Astrocyte (in vitro differentiated cells and primary cell): ENCODE results near the gene CES1. TPM values are rescaled to one million over a fixed set of nuclear protein-coding genes. Genes with fewer than 3 reads are reported as not detected.

Experiments used
- DNase-seq: peaks from one replicate; pipeline ENCODE4 v3.0.0-alpha.2; 2010; ENCODE audit warnings: low read depth
- FAIRE-seq: peaks from 2 replicates; lab custom pipeline; 2011; peaks lifted over from hg19 to GRCh38; lab: Jason Lieb, UNC
- H2AFZ ChIP-seq: 2 replicates; pipeline ENCODE4 v1.6.0; 2012; ENCODE audit warnings: low read depth, low read length, inconsistent platforms
- H3K27ac ChIP-seq: 2 replicates; pipeline ENCODE4 v1.5.1; 2011; ENCODE audit warnings: low read depth, low read length, inconsistent platforms
- H3K27me3 ChIP-seq: 2 replicates; pipeline ENCODE4 v1.6.0; 2011; ENCODE audit warnings: low read length, inconsistent platforms; ENCODE audit not compliant: insufficient read depth
- H3K36me3 ChIP-seq: 2 replicates; pipeline ENCODE4 v1.5.1; 2011; ENCODE audit warnings: low read length, inconsistent platforms; ENCODE audit not compliant: insufficient read depth
- H3K4me1 ChIP-seq: 2 replicates; pipeline ENCODE4 v1.5.1; 2011; ENCODE audit warnings: low read length, inconsistent platforms; ENCODE audit not compliant: insufficient read depth
- H3K4me2 ChIP-seq: 2 replicates; pipeline ENCODE4 v1.6.0; 2012; ENCODE audit warnings: low read length, inconsistent platforms
- H3K4me3 ChIP-seq: 2 replicates; pipeline ENCODE4 v1.5.1; 2011; ENCODE audit warnings: low read depth, mild to moderate bottlenecking, low read length, inconsistent platforms; ENCODE audit not compliant: insufficient read depth
- H3K79me2 ChIP-seq: 2 replicates; pipeline ENCODE4 v1.6.0; 2012; ENCODE audit warnings: mild to moderate bottlenecking, low read length, inconsistent platforms; ENCODE audit not compliant: insufficient read depth
- H3K9ac ChIP-seq: 2 replicates; pipeline ENCODE4 v1.6.0; 2012; ENCODE audit warnings: mild to moderate bottlenecking, low read length, inconsistent platforms
- H3K9me3 ChIP-seq: 2 replicates; pipeline ENCODE4 v1.5.1; 2012; ENCODE audit warnings: low read depth, mild to moderate bottlenecking, low read length, inconsistent platforms; ENCODE audit not compliant: insufficient read depth
- H4K20me1 ChIP-seq: 2 replicates; pipeline ENCODE4 v1.6.0; 2012; ENCODE audit warnings: low read length, inconsistent platforms; ENCODE audit not compliant: insufficient read depth
- H3K27ac Mint-ChIP-seq: one replicate; pipeline ENCODE4 v1.8.0; 2021; ENCODE audit warnings: mild to moderate bottlenecking, mixed read lengths; ENCODE audit not compliant: unreplicated experiment
- H3K27me3 Mint-ChIP-seq: one replicate; pipeline ENCODE4 v1.8.0; 2021; ENCODE audit warnings: low read depth, mixed read lengths; ENCODE audit not compliant: unreplicated experiment
- H3K36me3 Mint-ChIP-seq: one replicate; pipeline ENCODE4 v1.8.0; 2021; ENCODE audit warnings: low read depth, mixed read lengths; ENCODE audit not compliant: unreplicated experiment
- H3K4me1 Mint-ChIP-seq: one replicate; pipeline ENCODE4 v1.8.0; 2021; ENCODE audit warnings: low read depth, mixed read lengths; ENCODE audit not compliant: unreplicated experiment
- H3K4me3 Mint-ChIP-seq: one replicate; pipeline ENCODE4 v1.8.0; 2021; ENCODE audit warnings: mild to moderate bottlenecking, moderate library complexity, mixed read lengths; ENCODE audit not compliant: unreplicated experiment
- H3K9me3 Mint-ChIP-seq: one replicate; pipeline ENCODE4 v1.8.0; 2021; ENCODE audit warnings: mild to moderate bottlenecking, mixed read lengths; ENCODE audit not compliant: unreplicated experiment
- EZH2 ChIP-seq: IDR thresholded peaks from 2 replicates; pipeline ENCODE4 v1.6.1; 2012; ENCODE audit warnings: mild to moderate bottlenecking, low read length, inconsistent platforms; ENCODE audit not compliant: insufficient read depth
- total RNA-seq: library from RNA; stranded (reverse); gene quantifications from 2 replicates; pipeline ENCODE4 v1.2.1, GENCODE V29; 2021
- TF ChIP-seq, protein P1 (sequence below): IDR thresholded peaks from 2 replicates; pipeline ENCODE4 v1.5.1; 2011; ENCODE audit warnings: low read depth, mild to moderate bottlenecking, inconsistent platforms, low read length, moderate library complexity; ENCODE audit not compliant: insufficient read depth

Gene CES1
- total RNA-seq, 1 donor from 2014 or later = not detected

DNA sequence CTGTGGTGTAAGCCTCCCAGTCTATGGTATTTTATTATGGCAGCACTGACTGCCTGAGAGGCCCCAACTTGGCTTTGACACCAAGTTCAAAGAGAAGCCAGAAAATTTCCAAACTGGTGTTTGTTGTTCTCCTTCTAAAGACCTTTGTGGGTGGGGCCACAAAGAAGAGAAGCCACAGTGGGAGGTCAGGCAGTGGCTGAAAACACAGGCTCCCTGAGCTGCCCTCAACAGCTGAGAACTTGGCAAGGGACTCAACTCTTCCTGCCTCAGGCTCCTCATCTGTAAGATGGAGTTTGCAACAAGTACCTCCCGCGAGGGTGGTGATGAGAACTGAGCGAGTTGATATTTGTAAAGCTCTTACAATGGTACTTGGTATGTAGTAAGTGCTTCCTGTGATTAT lies 24.1 kb upstream of the CES1 start:
- Histone ChIP-seq H3K9ac (no peak overlapping the region), H3K79me2 (no peaks in the 10 kb centered on the region), H3K27me3 (no peaks in the 10 kb centered on the region), H2AFZ (no peak overlapping the region), H3K4me2 (no peak overlapping the region), H3K27ac (no peak overlapping the region), H3K9me3 (no peaks in the 10 kb centered on the region), H3K36me3 (no peaks in the 10 kb centered on the region), H4K20me1 (no peaks in the 10 kb centered on the region), H3K4me3 (no peak overlapping the region), H3K4me1 (no peaks in the 10 kb centered on the region)
- no peak for DNase-seq
- TF ChIP-seq, protein P1, sequence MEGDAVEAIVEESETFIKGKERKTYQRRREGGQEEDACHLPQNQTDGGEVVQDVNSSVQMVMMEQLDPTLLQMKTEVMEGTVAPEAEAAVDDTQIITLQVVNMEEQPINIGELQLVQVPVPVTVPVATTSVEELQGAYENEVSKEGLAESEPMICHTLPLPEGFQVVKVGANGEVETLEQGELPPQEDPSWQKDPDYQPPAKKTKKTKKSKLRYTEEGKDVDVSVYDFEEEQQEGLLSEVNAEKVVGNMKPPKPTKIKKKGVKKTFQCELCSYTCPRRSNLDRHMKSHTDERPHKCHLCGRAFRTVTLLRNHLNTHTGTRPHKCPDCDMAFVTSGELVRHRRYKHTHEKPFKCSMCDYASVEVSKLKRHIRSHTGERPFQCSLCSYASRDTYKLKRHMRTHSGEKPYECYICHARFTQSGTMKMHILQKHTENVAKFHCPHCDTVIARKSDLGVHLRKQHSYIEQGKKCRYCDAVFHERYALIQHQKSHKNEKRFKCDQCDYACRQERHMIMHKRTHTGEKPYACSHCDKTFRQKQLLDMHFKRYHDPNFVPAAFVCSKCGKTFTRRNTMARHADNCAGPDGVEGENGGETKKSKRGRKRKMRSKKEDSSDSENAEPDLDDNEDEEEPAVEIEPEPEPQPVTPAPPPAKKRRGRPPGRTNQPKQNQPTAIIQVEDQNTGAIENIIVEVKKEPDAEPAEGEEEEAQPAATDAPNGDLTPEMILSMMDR = no peak
- no peak for TF ChIP-seq EZH2
- Mint-ChIP-seq H3K27me3 (peaks cover 39% of the 10 kb centered on the region), H3K36me3 (no peaks in the 10 kb centered on the region), H3K27ac (no peak overlapping the region), H3K9me3 (peaks cover 2% of the 10 kb centered on the region), H3K4me3 (no peak overlapping the region), H3K4me1 (peaks cover 3% of the 10 kb centered on the region)
- FAIRE-seq = no peak

DNA sequence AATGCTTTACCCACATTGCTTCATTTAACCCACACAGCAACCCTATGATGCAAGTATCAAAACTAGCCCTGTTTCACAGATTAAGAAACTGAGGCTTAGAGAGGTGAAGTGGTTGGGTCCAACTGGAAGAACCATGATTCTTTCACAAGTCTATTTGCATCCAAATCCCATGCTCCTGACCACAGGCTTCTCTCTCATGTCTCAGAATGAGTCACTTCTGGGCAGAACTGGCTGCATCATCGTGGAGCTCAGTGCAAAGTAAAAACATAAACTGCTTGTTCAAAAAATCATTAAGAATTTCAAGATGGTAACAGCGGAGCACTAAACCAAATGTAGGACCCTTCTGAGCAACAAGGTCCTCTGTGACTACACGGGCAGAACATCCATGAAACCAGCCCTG lies 20.2 kb upstream of the CES1 start:
- no peak for TF ChIP-seq EZH2
- TF ChIP-seq, protein P1 = no peak
- no peaks in the 10 kb centered on the region for H3K27me3 ChIP-seq
- FAIRE-seq = no peak
- no peak overlapping the region for H3K4me3 Mint-ChIP-seq
- no peaks in the 10 kb centered on the region for H3K36me3 Mint-ChIP-seq
- H3K4me3 ChIP-seq = no peak overlapping the region
- no peak overlapping the region for H3K27ac Mint-ChIP-seq
- peaks cover 2% of the 10 kb centered on the region for H3K9me3 Mint-ChIP-seq
- peaks cover 15% of the 10 kb centered on the region for H3K27me3 Mint-ChIP-seq
- H3K9ac ChIP-seq = no peak overlapping the region
- peaks cover 3% of the 10 kb centered on the region for H3K4me1 Mint-ChIP-seq
- H3K27ac ChIP-seq = no peak overlapping the region
- H3K36me3 ChIP-seq = no peaks in the 10 kb centered on the region
- H3K79me2 ChIP-seq = no peaks in the 10 kb centered on the region
- H3K4me2 ChIP-seq = no peak overlapping the region
- H3K9me3 ChIP-seq = no peaks in the 10 kb centered on the region
- no peaks in the 10 kb centered on the region for H3K4me1 ChIP-seq
- no peak overlapping the region for H2AFZ ChIP-seq
- no peaks in the 10 kb centered on the region for H4K20me1 ChIP-seq
- DNase-seq = no peak

DNA sequence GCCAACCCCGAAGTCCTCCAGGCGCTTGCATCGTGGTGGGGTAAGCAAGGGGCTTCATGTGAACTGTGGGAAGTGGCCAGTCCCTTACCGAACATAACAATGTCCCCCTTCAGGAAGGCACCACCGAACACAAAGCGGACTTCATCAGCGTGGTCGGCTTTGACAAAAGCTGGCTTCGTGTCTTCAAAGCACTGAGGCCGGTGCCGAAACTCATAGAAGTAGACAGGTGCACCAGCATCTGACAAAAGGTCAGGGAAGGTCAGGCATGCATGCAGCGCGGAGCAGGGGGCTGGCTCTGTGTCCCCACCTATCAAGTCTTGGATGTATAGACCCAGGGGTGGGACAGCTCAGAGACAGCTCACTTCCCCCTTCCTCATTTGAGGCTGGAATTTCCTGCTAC lies 16.6 kb upstream of the CES1 start:
- no peak overlapping the region for H3K9ac ChIP-seq
- DNase-seq (no peak), FAIRE-seq (no peak)
- Mint-ChIP-seq H3K9me3 (no peaks in the 10 kb centered on the region), H3K27me3 (peaks cover 22% of the 10 kb centered on the region), H3K4me3 (no peak overlapping the region), H3K27ac (no peak overlapping the region), H3K36me3 (no peaks in the 10 kb centered on the region), H3K4me1 (peaks cover 3% of the 10 kb centered on the region)
- H4K20me1 ChIP-seq = no peaks in the 10 kb centered on the region
- no peak overlapping the region for H3K4me2 ChIP-seq
- no peaks in the 10 kb centered on the region for H3K27me3 ChIP-seq
- TF ChIP-seq EZH2 = no peak
- TF ChIP-seq, protein P1 = no peak
- H3K36me3 ChIP-seq = no peaks in the 10 kb centered on the region
- no peaks in the 10 kb centered on the region for H3K4me1 ChIP-seq
- no peak overlapping the region for H3K27ac ChIP-seq
- no peak overlapping the region for H2AFZ ChIP-seq
- no peaks in the 10 kb centered on the region for H3K9me3 ChIP-seq
- H3K79me2 ChIP-seq = no peaks in the 10 kb centered on the region
- H3K4me3 ChIP-seq = no peak overlapping the region
